ENCODE data around the gene UGT1A6. TPM values are rescaled to one million over a fixed set of nuclear protein-coding genes. Genes with fewer than 3 reads are reported as not detected.

UGT1A6 gene
- total and polyA plus RNA-seq, 2 of the 4 experiments (the other 2 are of a cell fraction) = not detected

DNA sequence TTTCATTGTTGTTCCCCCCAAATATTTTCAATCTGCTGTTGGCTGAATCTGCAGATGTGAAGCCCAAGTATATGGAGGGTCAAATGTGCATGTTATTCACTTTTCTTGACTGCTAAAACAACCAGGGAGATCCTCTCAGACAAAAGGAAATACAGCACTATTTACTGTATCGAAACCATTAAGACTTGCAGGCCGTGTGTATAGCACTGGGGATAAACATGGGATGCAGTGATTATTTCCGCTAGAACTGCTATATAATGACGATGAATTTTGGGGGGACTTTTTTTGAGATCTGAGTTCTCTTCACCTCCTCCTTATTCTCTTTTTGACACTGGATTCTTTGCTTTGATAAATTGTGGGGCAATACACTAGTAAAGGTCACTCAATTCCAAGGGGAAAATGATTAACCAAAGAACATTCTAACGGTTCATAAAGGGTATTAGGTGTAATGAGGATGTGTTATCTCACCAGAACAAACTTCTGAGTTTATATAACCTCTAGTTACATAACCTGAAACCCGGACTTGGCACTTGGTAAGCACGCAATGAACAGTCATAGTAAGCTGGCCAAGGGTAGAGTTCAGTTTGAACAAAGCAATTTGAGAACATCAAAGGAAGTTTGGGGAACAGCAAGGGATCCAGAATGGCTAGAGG is 63.9 kb downstream of the UGT1A6 start:
- no peak overlapping the region for H2AK9ac ChIP-seq (replicated peaks; ENCODE audit: low read depth, low read length, poor library complexity)
- no peak overlapping the region for H3K4me3 ChIP-seq (ENCODE audit: insufficient read depth, low read depth, low read length)
- no peak overlapping the region for H2BK5ac ChIP-seq (ENCODE audit: low read depth, low read length, poor library complexity, severe bottlenecking)
- H4K91ac ChIP-seq (ENCODE audit: insufficient read depth, low read depth, low read length) = no peak overlapping the region
- H2AFZ ChIP-seq (replicated peaks; ENCODE audit: low read length, poor library complexity) = no peak overlapping the region
- no peak overlapping the region for H3K4me2 ChIP-seq (ENCODE audit: low read depth, low read length)
- no peak overlapping the region for H2BK15ac ChIP-seq (ENCODE audit: low read depth, low read length)
- BruUV-seq (replicated peaks) = no TSS peak
- in situ Hi-C loops (cut with MboI; ENCODE audit: low sequenced_read_pairs) (no loop called here), intact Hi-C loops (cut with micrococcal nuclease) (no loop called here), dilution Hi-C loops (cut with HindIII; ENCODE audit: low sequenced_read_pairs, unreplicated experiment) (no loop called here)
- no peaks in the 10 kb centered on the region for H3K9me1 ChIP-seq (ENCODE audit: insufficient read depth, low read length)
- no peak overlapping the region for H3K14ac ChIP-seq (replicated peaks; ENCODE audit: low read depth, low read length)
- peaks cover 3% of the 10 kb centered on the region for H3K4me1 ChIP-seq (ENCODE audit: control insufficient read depth, insufficient read depth, low read length)
- H3K9me3 ChIP-seq (ENCODE audit: control insufficient read depth, insufficient read depth, low read length) = no peaks in the 10 kb centered on the region; the same call in 1 of the 2 replicates
- no peak overlapping the region for H3K18ac ChIP-seq (ENCODE audit: low read depth, low read length)
- no peaks in the 10 kb centered on the region for H3K27me3 ChIP-seq (ENCODE audit: control insufficient read depth, insufficient read depth, low read length)
- no peak overlapping the region for H3K4ac ChIP-seq (ENCODE audit: low read depth, low read length)
- WGBS, 2 experiments (ENCODE audit: extremely low coverage in 2 of 2, insufficient read length in 1 of 2) = no CpG with 5 or more reads among the region's 7 CpGs
- H2AK5ac ChIP-seq (ENCODE audit: low read depth, low read length) = no peak overlapping the region
- ChIA-PET CTCF (no interaction called here), POLR2A (ENCODE audit: unreplicated experiment) (no interaction called here)
- no peak overlapping the region for H4K8ac ChIP-seq (ENCODE audit: low read depth in 2 of 2, low read length in 2 of 2)
- no peaks in the 10 kb centered on the region for H4K20me1 ChIP-seq (ENCODE audit: insufficient read depth, low read length)
- no peak overlapping the region for H2BK120ac ChIP-seq (ENCODE audit: low read depth, low read length)
- no peak for TF ChIP-seq RCOR1 (IDR thresholded peaks at IDR 0.05; ENCODE audit: insufficient replicate concordance, low read length)
- no peak for TF ChIP-seq ELK1 (IDR thresholded peaks at IDR 0.05; ENCODE audit: borderline replicate concordance, low read depth, low read length)
- no peak for TF ChIP-seq BHLHE40 (IDR thresholded peaks at IDR 0.05; ENCODE audit: low read depth, low read length)
- TF ChIP-seq CTCF (conservative IDR thresholded peaks at IDR 0.05; ENCODE audit: low read depth, low read length) = no peak
- no peak for TF ChIP-seq POLR2A (IDR thresholded peaks at IDR 0.05; ENCODE audit: low read depth, low read length)
- TF ChIP-seq CEBPB (IDR thresholded peaks at IDR 0.05; ENCODE audit: low read depth, low read length) = no peak
- no peak for TF ChIP-seq FOS (IDR thresholded peaks at IDR 0.05; ENCODE audit: low read depth, low read length)
- TF ChIP-seq, protein P1, sequence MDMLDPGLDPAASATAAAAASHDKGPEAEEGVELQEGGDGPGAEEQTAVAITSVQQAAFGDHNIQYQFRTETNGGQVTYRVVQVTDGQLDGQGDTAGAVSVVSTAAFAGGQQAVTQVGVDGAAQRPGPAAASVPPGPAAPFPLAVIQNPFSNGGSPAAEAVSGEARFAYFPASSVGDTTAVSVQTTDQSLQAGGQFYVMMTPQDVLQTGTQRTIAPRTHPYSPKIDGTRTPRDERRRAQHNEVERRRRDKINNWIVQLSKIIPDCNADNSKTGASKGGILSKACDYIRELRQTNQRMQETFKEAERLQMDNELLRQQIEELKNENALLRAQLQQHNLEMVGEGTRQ (IDR thresholded peaks at IDR 0.05; ENCODE audit: low read depth, low read length) = no peak
- H3K56ac ChIP-seq (ENCODE audit: extremely low read depth, insufficient read depth, low read length) = no peak overlapping the region
- H4K5ac ChIP-seq (ENCODE audit: low read depth, low read length) = no peak overlapping the region
- no peak overlapping the region for H3K9ac ChIP-seq (ENCODE audit: low read depth, low read length)
- no peaks in the 10 kb centered on the region for H3K36me3 ChIP-seq (ENCODE audit: control insufficient read depth, insufficient read depth, low read length)
- no peak overlapping the region for H3K27ac ChIP-seq (ENCODE audit: insufficient read depth, low read length)
- no peak overlapping the region for H3K23ac ChIP-seq (ENCODE audit: low read depth, low read length)
- DNase-seq = no peak
- H3K79me1 ChIP-seq (ENCODE audit: low read depth in 1 of 2, low read length in 2 of 2) = no peaks in the 10 kb centered on the region
- no peak for ATAC-seq (ENCODE audit: low read depth)
- H2BK20ac ChIP-seq (ENCODE audit: low read depth, low read length) = no peak overlapping the region

All from IMR-90 (cell line).